Measurements from ENCODE around the gene TMEM247. TPM values are rescaled to one million over a fixed set of nuclear protein-coding genes. Genes with fewer than 3 reads are reported as not detected.

Gene TMEM247
- total RNA-seq, 1 experiment from 2014 or later = not detected

- H3K4ac ChIP-seq (ENCODE audit: low read depth, low read length) = no peak overlapping the region
- no peak overlapping the region for H3K23ac ChIP-seq (ENCODE audit: insufficient read length, low read depth, low read length)
- H3K4me1 ChIP-seq (ENCODE audit: insufficient read depth, low read length) = no peaks in the 10 kb centered on the region
- peaks cover 0 to 2% of the 10 kb centered on the region in 2 experiments; a peak in 1 of 5 replicates for H3K9me3 Mint-ChIP-seq
- no peaks in the 10 kb centered on the region; the same call in 1 of the 2 replicates for H3K27me3 Mint-ChIP-seq (ENCODE audit: low read depth)
- H3K4me3 Mint-ChIP-seq = no peak overlapping the region
- no CpG with 5 or more reads among the region's 7 CpGs for WGBS (ENCODE audit: extremely low coverage, insufficient read length, low lambda C conversion rate)
- no peak overlapping the region for H2BK12ac ChIP-seq (ENCODE audit: insufficient read length, low read depth, low read length)
- no peak overlapping the region for H3K27ac ChIP-seq (ENCODE audit: insufficient read length, low read depth, low read length)
- H3K18ac ChIP-seq (ENCODE audit: insufficient read length, low read depth, low read length) = no peak overlapping the region
- H3K9me3 ChIP-seq (ENCODE audit: control insufficient read depth, low read depth, low read length) = no peaks in the 10 kb centered on the region
- H2AK5ac ChIP-seq (ENCODE audit: insufficient read length, low read length) = no peak overlapping the region
- no peak overlapping the region for H3K56ac ChIP-seq (ENCODE audit: insufficient read length, low read depth, low read length)
- no peak overlapping the region; the same call in 1 of the 2 replicates for H3K14ac ChIP-seq (ENCODE audit: insufficient read depth, low read length)
- H3K4me2 ChIP-seq (ENCODE audit: insufficient read depth, insufficient read length, low read length) = no peak overlapping the region
- peaks cover 2 to 3% of the 10 kb centered on the region in 2 experiments; a peak in 2 of 4 replicates for H3K4me1 Mint-ChIP-seq
- no peaks in the 10 kb centered on the region for H3K79me2 ChIP-seq (ENCODE audit: insufficient read depth, low read length)
- no peak overlapping the region for H2BK20ac ChIP-seq (ENCODE audit: low read depth, low read length, poor library complexity, severe bottlenecking)
- no peak overlapping the region for H2BK5ac ChIP-seq (ENCODE audit: insufficient read length, low read length)
- no peak overlapping the region for H3K9ac ChIP-seq (ENCODE audit: extremely low read depth, insufficient read length, low read length)
- H2BK15ac ChIP-seq (ENCODE audit: low read depth, low read length) = no peak overlapping the region
- H3K79me1 ChIP-seq (ENCODE audit: insufficient read depth, low read depth, low read length, poor library complexity, severe bottlenecking) = no peaks in the 10 kb centered on the region
- no peaks in the 10 kb centered on the region for H3K23me2 ChIP-seq (ENCODE audit: insufficient read length, low read depth, low read length, poor library complexity, severe bottlenecking)
- no peak overlapping the region for H2BK120ac ChIP-seq (ENCODE audit: low read depth, low read length, poor library complexity, severe bottlenecking)
- no peak overlapping the region for H4K8ac ChIP-seq (replicated peaks; ENCODE audit: insufficient read length, low read depth, low read length)
- no peak for TF ChIP-seq CTCF (conservative IDR thresholded peaks at IDR 0.05)
- no peaks in the 10 kb centered on the region for H3K36me3 Mint-ChIP-seq (ENCODE audit: insufficient read depth in 1 of 3, low read depth in 3 of 3)
- no peak overlapping the region for H3T11ph ChIP-seq (ENCODE audit: low read length)
- no peak overlapping the region; a peak in 1 of 7 replicates for H3K27ac Mint-ChIP-seq
- DNase-seq = no peak
- H2AFZ ChIP-seq (ENCODE audit: low read length) = no peak overlapping the region
- H3K27me3 ChIP-seq (ENCODE audit: insufficient read depth, low read length) = no peaks in the 10 kb centered on the region
- no peak overlapping the region for H4K5ac ChIP-seq (ENCODE audit: insufficient read length, low read depth, low read length)
- no peaks in the 10 kb centered on the region for H4K20me1 ChIP-seq (ENCODE audit: control insufficient read depth, insufficient read depth, insufficient read length)
- no peak overlapping the region for H4K91ac ChIP-seq (ENCODE audit: insufficient read length, low read depth, low read length)
Observed at GRCh38 chr2:46456789-46457188, 22.6 kb upstream of the TMEM247 start.

All from H9 (cell line).